Measurements from ENCODE around the gene DLGAP1. TPM values are rescaled to one million over a fixed set of nuclear protein-coding genes. Genes with fewer than 3 reads are reported as not detected.

Gene DLGAP1
- total RNA-seq, 1 donor from 2014 or later, result 0.05 TPM

DNA sequence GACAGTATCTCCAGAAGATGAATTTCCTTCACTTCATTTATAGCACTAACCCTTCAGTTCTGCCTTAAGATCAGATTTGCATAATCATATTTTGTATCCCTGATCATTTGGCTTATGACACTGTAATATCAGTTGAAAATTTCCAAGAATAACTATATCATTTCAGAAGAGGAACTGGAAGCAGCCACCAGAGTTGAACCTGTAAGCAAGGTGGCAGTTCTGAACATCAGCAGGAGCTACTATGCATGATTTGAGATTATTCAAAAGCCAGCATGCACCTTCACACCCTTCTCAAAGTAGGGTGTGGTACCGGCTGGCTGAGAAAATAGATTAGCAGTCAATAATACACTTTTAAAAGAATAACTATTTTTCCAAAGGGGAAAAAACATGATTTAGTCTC is 328.2 kb downstream of the DLGAP1 start:
- Mint-ChIP-seq H3K27ac (ENCODE audit: unreplicated experiment) (no peak overlapping the region), H3K27me3 (ENCODE audit: unreplicated experiment) (peaks cover 3% of the 10 kb centered on the region), H3K4me1 (ENCODE audit: unreplicated experiment) (peaks cover 3% of the 10 kb centered on the region), H3K4me3 (ENCODE audit: unreplicated experiment) (no peak overlapping the region), H3K9me3 (ENCODE audit: unreplicated experiment) (no peaks in the 10 kb centered on the region), H3K36me3 (ENCODE audit: unreplicated experiment) (no peaks in the 10 kb centered on the region)
- TF ChIP-seq, protein P1, sequence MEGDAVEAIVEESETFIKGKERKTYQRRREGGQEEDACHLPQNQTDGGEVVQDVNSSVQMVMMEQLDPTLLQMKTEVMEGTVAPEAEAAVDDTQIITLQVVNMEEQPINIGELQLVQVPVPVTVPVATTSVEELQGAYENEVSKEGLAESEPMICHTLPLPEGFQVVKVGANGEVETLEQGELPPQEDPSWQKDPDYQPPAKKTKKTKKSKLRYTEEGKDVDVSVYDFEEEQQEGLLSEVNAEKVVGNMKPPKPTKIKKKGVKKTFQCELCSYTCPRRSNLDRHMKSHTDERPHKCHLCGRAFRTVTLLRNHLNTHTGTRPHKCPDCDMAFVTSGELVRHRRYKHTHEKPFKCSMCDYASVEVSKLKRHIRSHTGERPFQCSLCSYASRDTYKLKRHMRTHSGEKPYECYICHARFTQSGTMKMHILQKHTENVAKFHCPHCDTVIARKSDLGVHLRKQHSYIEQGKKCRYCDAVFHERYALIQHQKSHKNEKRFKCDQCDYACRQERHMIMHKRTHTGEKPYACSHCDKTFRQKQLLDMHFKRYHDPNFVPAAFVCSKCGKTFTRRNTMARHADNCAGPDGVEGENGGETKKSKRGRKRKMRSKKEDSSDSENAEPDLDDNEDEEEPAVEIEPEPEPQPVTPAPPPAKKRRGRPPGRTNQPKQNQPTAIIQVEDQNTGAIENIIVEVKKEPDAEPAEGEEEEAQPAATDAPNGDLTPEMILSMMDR (IDR thresholded peaks at IDR 0.05), result no peak
- no peak for DNase-seq (ENCODE audit: extremely low spot score, unreplicated experiment)

GRCh38 chr18:4125627-4126230 is 329.4 kb downstream of the DLGAP1 start:
- no peaks in the 10 kb centered on the region for H3K36me3 Mint-ChIP-seq (ENCODE audit: unreplicated experiment)

DNA sequence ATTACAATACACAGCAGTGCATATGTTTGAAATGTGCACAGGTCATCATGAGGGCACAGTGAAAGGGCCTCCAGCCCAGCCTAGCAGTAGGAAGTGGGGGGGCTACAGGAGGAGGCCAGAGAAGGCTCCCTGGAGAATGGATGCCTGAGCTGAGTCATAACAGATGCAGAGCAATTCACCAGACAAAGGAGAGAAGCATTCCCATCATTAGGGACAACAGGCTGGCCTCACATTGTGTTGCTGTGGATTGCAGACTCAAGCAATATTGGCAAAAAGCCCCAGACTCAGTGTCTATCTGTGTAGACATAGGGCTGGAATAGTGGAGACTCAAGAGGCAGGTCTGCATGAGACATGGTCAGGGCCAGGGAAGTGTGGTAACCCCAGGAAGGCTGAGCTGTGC is 329.9 kb downstream of the DLGAP1 start:
- Mint-ChIP-seq H3K27ac (ENCODE audit: unreplicated experiment) (no peak overlapping the region), H3K36me3 (ENCODE audit: unreplicated experiment) (no peaks in the 10 kb centered on the region), H3K4me1 (ENCODE audit: unreplicated experiment) (peaks cover 3% of the 10 kb centered on the region), H3K4me3 (ENCODE audit: unreplicated experiment) (no peak overlapping the region), H3K9me3 (ENCODE audit: unreplicated experiment) (no peaks in the 10 kb centered on the region), H3K27me3 (ENCODE audit: unreplicated experiment) (no peaks in the 10 kb centered on the region)
- TF ChIP-seq, protein P1 (IDR thresholded peaks at IDR 0.05), result no peak
- no peak for DNase-seq (ENCODE audit: extremely low spot score, unreplicated experiment)

More at GRCh38 chr18:4125627-4126230, 329.4 kb downstream of the DLGAP1 start:
- Mint-ChIP-seq H3K27ac (ENCODE audit: unreplicated experiment) (no peak overlapping the region), H3K9me3 (ENCODE audit: unreplicated experiment) (no peaks in the 10 kb centered on the region), H3K27me3 (ENCODE audit: unreplicated experiment) (peaks cover 3% of the 10 kb centered on the region), H3K4me3 (ENCODE audit: unreplicated experiment) (no peak overlapping the region), H3K4me1 (ENCODE audit: unreplicated experiment) (peaks cover 3% of the 10 kb centered on the region)
- TF ChIP-seq, protein P1 (IDR thresholded peaks at IDR 0.05), result no peak
- DNase-seq (ENCODE audit: extremely low spot score, unreplicated experiment), result no peak

- Mint-ChIP-seq H3K4me3 (ENCODE audit: unreplicated experiment) (no peak overlapping the region), H3K27ac (ENCODE audit: unreplicated experiment) (no peak overlapping the region), H3K27me3 (ENCODE audit: unreplicated experiment) (no peaks in the 10 kb centered on the region), H3K36me3 (ENCODE audit: unreplicated experiment) (no peaks in the 10 kb centered on the region), H3K4me1 (ENCODE audit: unreplicated experiment) (no peaks in the 10 kb centered on the region), H3K9me3 (ENCODE audit: unreplicated experiment) (no peaks in the 10 kb centered on the region)
- DNase-seq (ENCODE audit: extremely low spot score, unreplicated experiment), result no peak
- TF ChIP-seq, protein P1 (IDR thresholded peaks at IDR 0.05), result no peak
These were observed 335.3 kb downstream of the DLGAP1 start for GRCh38 chr18:4119813-4120212.

DNA sequence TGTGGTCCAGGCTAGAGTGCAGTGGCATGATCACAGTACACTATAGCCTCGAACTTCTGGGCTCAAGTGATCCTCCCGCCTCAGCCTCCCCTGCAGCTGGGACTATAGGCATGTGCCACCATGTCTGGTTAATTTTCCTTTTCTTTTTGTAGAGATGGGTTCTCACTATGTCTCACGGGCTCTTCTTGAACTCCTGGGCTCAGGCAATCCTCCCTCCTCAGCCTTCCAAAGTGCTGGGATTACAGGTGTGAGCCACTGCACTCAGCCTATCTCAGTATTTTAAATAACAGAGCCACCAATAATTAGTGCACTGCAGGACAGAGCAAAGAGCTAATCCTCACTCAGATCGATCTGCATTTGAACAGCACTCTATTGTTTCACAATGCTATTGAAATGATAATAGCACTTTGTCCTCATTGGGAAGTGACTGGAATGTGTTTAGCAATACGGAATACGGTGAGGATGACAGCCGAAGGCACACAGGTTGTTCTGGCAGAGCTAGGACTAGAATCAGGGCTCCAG is 335.9 kb downstream of the DLGAP1 start:
- Mint-ChIP-seq H3K4me3 (ENCODE audit: unreplicated experiment) (no peak overlapping the region), H3K27ac (ENCODE audit: unreplicated experiment) (no peak overlapping the region), H3K9me3 (ENCODE audit: unreplicated experiment) (peaks cover 5% of the 10 kb centered on the region), H3K27me3 (ENCODE audit: unreplicated experiment) (no peaks in the 10 kb centered on the region), H3K4me1 (ENCODE audit: unreplicated experiment) (no peaks in the 10 kb centered on the region), H3K36me3 (ENCODE audit: unreplicated experiment) (no peaks in the 10 kb centered on the region)
- TF ChIP-seq, protein P1 (IDR thresholded peaks at IDR 0.05), result no peak
- no peak for DNase-seq (ENCODE audit: extremely low spot score, unreplicated experiment)
